H9 (cell line): Measurements from ENCODE around the gene STARD3. TPM values are rescaled to one million over a fixed set of nuclear protein-coding genes. Genes with fewer than 3 reads are reported as not detected.

ENCODE experiments used
- DNase-seq: peaks from one replicate; pipeline ENCODE4 v3.0.0-alpha.2; 2017
- H2AFZ ChIP-seq: one replicate; pipeline ENCODE4 v1.6.1; 2013; ENCODE audit warnings: mild to moderate bottlenecking, low read length, control low read depth, moderate library complexity
- H2AK5ac ChIP-seq: 2 replicates; pipeline ENCODE4 v1.6.1; 2013; ENCODE audit warnings: low read length, control low read depth, mixed read lengths; ENCODE audit not compliant: insufficient read length
- H2BK120ac ChIP-seq: one replicate; pipeline ENCODE4 v1.6.1; 2013; ENCODE audit warnings: low read depth, mild to moderate bottlenecking, low read length, control low read depth, inconsistent platforms; ENCODE audit not compliant: poor library complexity, severe bottlenecking
- H2BK12ac ChIP-seq: 2 replicates; pipeline ENCODE4 v1.6.1; 2013; ENCODE audit warnings: low read length, control low read depth, mixed read lengths, low read depth; ENCODE audit not compliant: insufficient read length
- H2BK15ac ChIP-seq: 2 replicates; pipeline ENCODE4 v1.6.1; 2013; ENCODE audit warnings: low read depth, low read length, control low read depth
- H2BK20ac ChIP-seq: one replicate; pipeline ENCODE4 v1.6.1; 2013; ENCODE audit warnings: low read depth, mild to moderate bottlenecking, low read length, control low read depth, inconsistent platforms; ENCODE audit not compliant: poor library complexity, severe bottlenecking
- H2BK5ac ChIP-seq: 2 replicates; pipeline ENCODE4 v1.6.1; 2013; ENCODE audit warnings: low read length, control low read depth, mixed read lengths; ENCODE audit not compliant: insufficient read length
- H3K14ac ChIP-seq: 2 replicates; pipeline ENCODE4 v1.6.1; 2013; ENCODE audit warnings: low read length, control low read depth; ENCODE audit not compliant: insufficient read depth
- H3K18ac ChIP-seq: 2 replicates; pipeline ENCODE4 v1.6.1; 2013; ENCODE audit warnings: low read depth, mild to moderate bottlenecking, mixed read lengths, low read length, control low read depth; ENCODE audit not compliant: insufficient read length
- H3K23ac ChIP-seq: 2 replicates; pipeline ENCODE4 v1.6.1; 2013; ENCODE audit warnings: low read length, control low read depth, mixed read lengths, low read depth; ENCODE audit not compliant: insufficient read length
- H3K23me2 ChIP-seq: 2 replicates; pipeline ENCODE4 v1.6.1; 2013; ENCODE audit warnings: low read depth, mild to moderate bottlenecking, mixed read lengths, low read length, control low read depth; ENCODE audit not compliant: insufficient read length, poor library complexity, severe bottlenecking
- H3K27ac ChIP-seq: 2 replicates; pipeline ENCODE4 v1.5.1; 2013; ENCODE audit warnings: low read length, control low read depth, mixed read lengths, low read depth; ENCODE audit not compliant: insufficient read length
- H3K27me3 ChIP-seq: 2 replicates; pipeline ENCODE4 v1.6.1; 2013; ENCODE audit warnings: low read length, control low read depth, inconsistent platforms; ENCODE audit not compliant: insufficient read depth
- H3K4ac ChIP-seq: 2 replicates; pipeline ENCODE4 v1.6.1; 2013; ENCODE audit warnings: low read depth, mild to moderate bottlenecking, control low read depth, inconsistent platforms, low read length, moderate library complexity
- H3K4me1 ChIP-seq: 2 replicates; pipeline ENCODE4 v1.6.1; 2013; ENCODE audit warnings: low read length, control low read depth, inconsistent platforms; ENCODE audit not compliant: insufficient read depth
- H3K4me2 ChIP-seq: 2 replicates; pipeline ENCODE4 v1.6.1; 2013; ENCODE audit warnings: low read length, control low read depth, mixed read lengths; ENCODE audit not compliant: insufficient read length, insufficient read depth
- H3K56ac ChIP-seq: 2 replicates; pipeline ENCODE4 v1.6.1; 2013; ENCODE audit warnings: low read depth, mild to moderate bottlenecking, mixed read lengths, low read length, control low read depth; ENCODE audit not compliant: insufficient read length
- H3K79me1 ChIP-seq: 2 replicates; pipeline ENCODE4 v1.6.1; 2013; ENCODE audit warnings: low read depth, mild to moderate bottlenecking, moderate library complexity, low read length, control low read depth, inconsistent platforms; ENCODE audit not compliant: insufficient read depth, poor library complexity, severe bottlenecking
- H3K79me2 ChIP-seq: 2 replicates; pipeline ENCODE4 v1.6.1; 2013; ENCODE audit warnings: low read length, control low read depth, inconsistent platforms; ENCODE audit not compliant: insufficient read depth
- H3K9ac ChIP-seq: 2 replicates; pipeline ENCODE4 v1.6.1; 2013; ENCODE audit warnings: low read length, control low read depth, mixed read lengths; ENCODE audit not compliant: insufficient read length; ENCODE audit errors: extremely low read depth
- H3K9me3 ChIP-seq: one replicate; pipeline ENCODE4 v1.6.1; 2013; ENCODE audit warnings: low read depth, low read length, inconsistent platforms; ENCODE audit not compliant: control insufficient read depth
- H3T11ph ChIP-seq: one replicate; pipeline ENCODE4 v1.6.1; 2013; ENCODE audit warnings: mild to moderate bottlenecking, low read length, control low read depth, inconsistent platforms
- H4K20me1 ChIP-seq: one replicate; pipeline ENCODE4 v1.6.1; 2013; ENCODE audit not compliant: control insufficient read depth, insufficient read length, insufficient read depth
- H4K5ac ChIP-seq: 2 replicates; pipeline ENCODE4 v1.6.1; 2013; ENCODE audit warnings: low read depth, mild to moderate bottlenecking, mixed read lengths, low read length, control low read depth; ENCODE audit not compliant: insufficient read length
- H4K8ac ChIP-seq: replicated peaks from 2 replicates; pipeline ENCODE4 v1.6.1; 2013; ENCODE audit warnings: low read length, control low read depth, mixed read lengths, low read depth; ENCODE audit not compliant: insufficient read length
- H4K91ac ChIP-seq: 2 replicates; pipeline ENCODE4 v1.6.1; 2013; ENCODE audit warnings: low read depth, mild to moderate bottlenecking, moderate library complexity, mixed read lengths, low read length, control low read depth; ENCODE audit not compliant: insufficient read length
- H3K27ac Mint-ChIP-seq, 3 experiments: 2 replicates in 2 of 3; 3 replicates in 1 of 3; pipeline ENCODE4 v1.8.0; 2020 to 2021; ENCODE audit warnings: mixed read lengths in 3 of 3, mild to moderate bottlenecking in 1 of 3, moderate library complexity in 1 of 3
- H3K27me3 Mint-ChIP-seq: 2 replicates; pipeline ENCODE4 v1.8.0; 2021; ENCODE audit warnings: low read depth, mild to moderate bottlenecking, moderate library complexity, mixed read lengths
- H3K36me3 Mint-ChIP-seq, 3 experiments: 2 replicates in 2 of 3; 3 replicates in 1 of 3; pipeline ENCODE4 v1.8.0; 2020 to 2021; ENCODE audit warnings: low read depth in 3 of 3, mixed read lengths in 3 of 3; ENCODE audit not compliant: insufficient read depth in 1 of 3
- H3K4me1 Mint-ChIP-seq, 2 experiments: 2 replicates each; pipeline ENCODE4 v1.8.0; 2020; ENCODE audit warnings: mixed read lengths in 2 of 2
- H3K4me3 Mint-ChIP-seq, 2 experiments: 2 replicates in 1 of 2; 3 replicates in 1 of 2; pipeline ENCODE4 v1.8.0; 2020 to 2021; ENCODE audit warnings: mild to moderate bottlenecking in 2 of 2, mixed read lengths in 2 of 2, moderate library complexity in 1 of 2
- H3K9me3 Mint-ChIP-seq, 2 experiments: 2 replicates in 1 of 2; 3 replicates in 1 of 2; pipeline ENCODE4 v1.8.0; 2020; ENCODE audit warnings: mild to moderate bottlenecking in 2 of 2, mixed read lengths in 2 of 2, moderate library complexity in 1 of 2
- CTCF ChIP-seq: fragments of 200-600 bp; sonication (generic); conservative IDR thresholded peaks from 3 replicates; pipeline ENCODE4 v1.8.0; 2021; ENCODE audit warnings: antibody characterized with exemption, mild to moderate bottlenecking
- WGBS: extraction: QIAGEN DNeasy Blood & Tissue Kit; methylation state at CpG from one replicate; pipeline ENCODE4 v1.1.7; 2013; ENCODE audit warnings: missing lambda C conversion rate, low lambda C conversion rate, mixed read lengths; ENCODE audit not compliant: insufficient read length; ENCODE audit errors: extremely low coverage; 5-methylcytosine and 5-hydroxymethylcytosine counted together
- total RNA-seq: library from RNA; stranded (reverse); gene quantifications from 2 replicates; pipeline ENCODE4 v1.2.1, GENCODE V29; 2021

Gene STARD3
- total RNA-seq, 1 experiment from 2014 or later, result 51.3 TPM

GRCh38 chr17:39684369-39685192, 47.6 kb downstream of the STARD3 start:
- Histone ChIP-seq H3K4ac (no peak overlapping the region), H4K5ac (no peak overlapping the region), H4K8ac (no peak overlapping the region), H3K9me3 (no peaks in the 10 kb centered on the region), H3K79me2 (no peaks in the 10 kb centered on the region), H3K56ac (no peak overlapping the region), H3K4me2 (no peak overlapping the region), H3K27me3 (no peaks in the 10 kb centered on the region), H3K79me1 (no peaks in the 10 kb centered on the region), H2BK12ac (no peak overlapping the region), H4K20me1 (no peaks in the 10 kb centered on the region), H3K9ac (no peak overlapping the region), H3K23ac (no peak overlapping the region), H3T11ph (no peak overlapping the region), H2AFZ (no peak overlapping the region), H3K4me1 (peaks cover 7% of the 10 kb centered on the region), H2BK120ac (no peak overlapping the region), H2BK5ac (no peak overlapping the region), H4K91ac (no peak overlapping the region), H3K23me2 (peaks cover 9% of the 10 kb centered on the region), H3K18ac (no peak overlapping the region), H2AK5ac (no peak overlapping the region), H3K14ac (no peak overlapping the region), H2BK20ac (no peak overlapping the region), H2BK15ac (no peak overlapping the region), H3K27ac (no peak overlapping the region)
- H3K4me3 Mint-ChIP-seq, result no peak overlapping the region
- no peaks in the 10 kb centered on the region for H3K27me3 Mint-ChIP-seq
- no peak for TF ChIP-seq CTCF
- peak overlapping the region in 1 of 3 experiments; percentile 66; a peak in 1 of 7 replicates for H3K27ac Mint-ChIP-seq
- no CpG with 5 or more reads among the region's 12 CpGs for WGBS
- peaks cover 9 to 41% (median 21%) of the 10 kb centered on the region in 3 experiments for H3K36me3 Mint-ChIP-seq
- H3K9me3 Mint-ChIP-seq, result no peaks in the 10 kb centered on the region
- DNase-seq, result no peak
- peaks cover 26 to 29% of the 10 kb centered on the region in 2 experiments for H3K4me1 Mint-ChIP-seq
